ENCODE measurements around the gene GLB1L3. TPM values are rescaled to one million over a fixed set of nuclear protein-coding genes. Genes with fewer than 3 reads are reported as not detected.

Gene GLB1L3
- total RNA-seq, 2 experiments from 2014 or later, result 6.9 TPM

DNA sequence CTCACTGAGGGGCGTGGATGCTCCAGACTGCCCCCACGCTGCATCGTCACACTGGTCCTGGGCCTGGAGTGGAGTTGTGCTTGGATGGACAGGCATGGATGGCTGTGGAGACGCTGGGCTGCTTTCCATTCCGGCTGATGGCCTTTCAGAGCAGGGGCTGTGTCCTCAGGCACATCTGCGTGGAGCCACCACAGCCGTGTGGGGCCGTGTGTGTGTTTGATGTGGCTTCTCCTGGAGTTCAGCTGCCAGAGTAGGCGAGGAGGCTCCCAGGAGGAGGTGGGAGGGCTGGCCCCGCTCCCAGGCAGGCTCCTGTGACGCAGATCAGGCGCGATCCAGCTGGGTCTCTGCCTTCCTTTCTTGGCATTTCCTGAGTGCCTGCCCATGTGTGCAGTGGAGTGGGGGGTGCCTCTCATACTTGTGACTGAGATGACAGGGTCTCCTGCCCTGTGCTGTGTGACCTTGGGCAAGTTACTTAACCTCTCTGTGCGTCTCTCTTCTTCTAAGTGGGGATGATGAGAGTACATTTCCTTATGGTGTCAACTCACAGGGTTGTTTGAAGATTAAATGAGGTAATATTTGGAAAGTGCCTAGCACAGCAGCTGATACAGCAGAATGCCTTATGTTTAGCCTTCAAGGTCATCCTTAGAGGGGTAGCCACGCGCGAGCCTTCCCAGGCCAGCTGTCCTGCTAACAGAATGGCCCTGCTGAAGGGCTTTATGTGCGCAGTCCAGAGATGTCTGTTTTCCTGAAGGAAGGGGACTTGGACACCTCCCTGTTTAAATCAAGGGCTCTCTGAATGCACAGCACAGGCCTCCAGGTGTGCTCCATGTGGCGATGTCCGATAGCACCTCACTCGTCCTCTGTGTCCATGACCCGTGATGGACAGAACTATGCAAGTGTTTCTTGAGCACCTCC, 89.1 kb downstream of the GLB1L3 start:
- ChIA-PET POLR2A (interaction anchor here (0.6 kb wide), 1 partner anchor 250 kb away, joined by 3 read pairs; no protein-coding TSS in a partner anchor), CTCF (no interaction called here)
- H3K9me3 Mint-ChIP-seq, result no peaks in the 10 kb centered on the region
- no peak overlapping the region for H3K27ac Mint-ChIP-seq
- DNase-seq, result no peak
- H3K27me3 Mint-ChIP-seq, result no peaks in the 10 kb centered on the region
- H3K4me3 Mint-ChIP-seq, result no peak overlapping the region
- H3K36me3 Mint-ChIP-seq (ENCODE audit: low read depth), result no peaks in the 10 kb centered on the region
- peaks cover 14% of the 10 kb centered on the region for H3K4me1 Mint-ChIP-seq

DNA sequence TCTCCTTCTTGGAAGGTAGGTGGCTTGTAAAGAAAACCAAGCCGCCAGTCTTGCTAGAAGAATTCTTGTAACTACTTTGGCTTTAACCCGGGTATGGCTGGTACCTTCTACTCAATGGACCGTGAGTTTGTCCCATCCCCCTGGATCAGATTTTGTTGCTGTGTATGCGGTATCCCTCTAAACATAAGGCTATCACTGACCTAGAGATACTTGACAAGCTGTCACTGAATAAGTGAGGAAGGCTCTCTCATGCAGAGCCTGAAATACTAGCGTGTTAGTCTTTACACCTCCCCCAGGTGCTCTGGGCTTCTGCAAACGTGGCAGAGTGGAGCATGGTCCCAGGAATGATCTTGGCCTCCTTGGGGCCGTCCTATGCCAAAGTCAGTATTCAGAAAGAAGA, 90.1 kb downstream of the GLB1L3 start:
- Mint-ChIP-seq H3K4me1 (peaks cover 8% of the 10 kb centered on the region), H3K9me3 (no peaks in the 10 kb centered on the region), H3K4me3 (no peak overlapping the region), H3K27ac (no peak overlapping the region), H3K36me3 (ENCODE audit: low read depth) (no peaks in the 10 kb centered on the region), H3K27me3 (no peaks in the 10 kb centered on the region)
- CTCF ChIA-PET, result no interaction called here
- no peak for DNase-seq
- POLR2A ChIA-PET, result no interaction called here

DNA sequence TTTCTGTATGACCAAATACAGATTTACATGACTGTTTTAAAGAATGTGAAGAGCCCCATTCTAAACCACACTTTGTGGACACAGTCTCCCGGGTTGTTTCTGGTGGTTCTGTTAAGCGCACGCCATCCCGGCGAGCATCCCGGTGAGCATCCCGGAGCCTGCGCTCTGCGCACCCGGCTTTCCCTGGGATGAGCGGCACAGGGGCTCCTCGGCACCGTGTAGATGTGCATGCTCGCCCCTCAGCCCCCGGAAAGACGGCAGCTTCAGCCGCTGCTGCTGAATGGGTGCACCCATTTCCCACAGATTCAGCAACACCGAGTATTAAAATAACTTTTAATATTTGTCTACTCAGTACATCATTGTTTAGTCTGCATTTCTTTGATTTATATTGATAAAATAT, 91.6 kb downstream of the GLB1L3 start:
- Mint-ChIP-seq H3K36me3 (ENCODE audit: low read depth) (no peaks in the 10 kb centered on the region), H3K27ac (no peak overlapping the region), H3K4me1 (no peaks in the 10 kb centered on the region), H3K9me3 (no peaks in the 10 kb centered on the region), H3K4me3 (no peak overlapping the region), H3K27me3 (no peaks in the 10 kb centered on the region)
- ChIA-PET CTCF (no interaction called here), POLR2A (no interaction called here)
- no peak for DNase-seq

Other genes with a start within 250 kb of the GLB1L3 start
- gene JAM3, start 207.3 kb upstream of the GLB1L3 start, total RNA-seq, result 1 to 10 TPM; 4.5 to 5.1 TPM
- 10 to 100 TPM; 94.4 to 97.2 TPM for gene NCAPD3, start 52.4 kb upstream of the GLB1L3 start, total RNA-seq
- 10 to 100 TPM; 60.4 to 63.9 TPM for gene VPS26B, start 51.7 kb upstream of the GLB1L3 start, total RNA-seq
- 10 to 100 TPM; 61.5 to 67.0 TPM for gene THYN1, start 23.0 kb upstream of the GLB1L3 start, total RNA-seq
- gene ACAD8, start 22.8 kb upstream of the GLB1L3 start, total RNA-seq, result 10 to 100 TPM; 21.8 to 23.3 TPM
- 1 to 10 TPM; 2.1 to 2.5 TPM for gene GLB1L2, start 55.6 kb downstream of the GLB1L3 start, total RNA-seq
- gene B3GAT1, start 135.9 kb downstream of the GLB1L3 start, total RNA-seq, result 10 to 100 TPM; 10.5 to 11.0 TPM

All from activated CD4-positive, alpha-beta memory T cell treated with anti-CD3 and anti-CD28 coated beads, Interleukin-2, amount 10 ng/mL, durations not matched to agents 7 days and 5 days (primary cell).